VCaP (cell line): ENCODE results near the gene STX18.

Experiments used
- H3K27ac ChIP-seq: fragments of 450-650 bp; 2 replicates; pipeline ENCODE4 v1.5.1; 2017
- TF ChIP-seq, protein P1 (sequence below): fragments of 450-650 bp; conservative IDR thresholded peaks from 2 replicates; pipeline ENCODE4 v1.5.1; 2017; ENCODE audit warnings: mild to moderate bottlenecking, moderate library complexity

The STX18 gene

GRCh38 chr4:4446434-4446833, 95.4 kb downstream of the STX18 start:
- no peak overlapping the region for H3K27ac ChIP-seq
- TF ChIP-seq, protein P1, sequence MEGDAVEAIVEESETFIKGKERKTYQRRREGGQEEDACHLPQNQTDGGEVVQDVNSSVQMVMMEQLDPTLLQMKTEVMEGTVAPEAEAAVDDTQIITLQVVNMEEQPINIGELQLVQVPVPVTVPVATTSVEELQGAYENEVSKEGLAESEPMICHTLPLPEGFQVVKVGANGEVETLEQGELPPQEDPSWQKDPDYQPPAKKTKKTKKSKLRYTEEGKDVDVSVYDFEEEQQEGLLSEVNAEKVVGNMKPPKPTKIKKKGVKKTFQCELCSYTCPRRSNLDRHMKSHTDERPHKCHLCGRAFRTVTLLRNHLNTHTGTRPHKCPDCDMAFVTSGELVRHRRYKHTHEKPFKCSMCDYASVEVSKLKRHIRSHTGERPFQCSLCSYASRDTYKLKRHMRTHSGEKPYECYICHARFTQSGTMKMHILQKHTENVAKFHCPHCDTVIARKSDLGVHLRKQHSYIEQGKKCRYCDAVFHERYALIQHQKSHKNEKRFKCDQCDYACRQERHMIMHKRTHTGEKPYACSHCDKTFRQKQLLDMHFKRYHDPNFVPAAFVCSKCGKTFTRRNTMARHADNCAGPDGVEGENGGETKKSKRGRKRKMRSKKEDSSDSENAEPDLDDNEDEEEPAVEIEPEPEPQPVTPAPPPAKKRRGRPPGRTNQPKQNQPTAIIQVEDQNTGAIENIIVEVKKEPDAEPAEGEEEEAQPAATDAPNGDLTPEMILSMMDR = no peak

GRCh38 chr4:4443821-4444220, 98.0 kb downstream of the STX18 start:
- no peak overlapping the region for H3K27ac ChIP-seq
- TF ChIP-seq, protein P1 = no peak

GRCh38 chr4:4440333-4441061, 101.4 kb downstream of the STX18 start:
- TF ChIP-seq, protein P1 = no peak
- no peak overlapping the region for H3K27ac ChIP-seq

DNA sequence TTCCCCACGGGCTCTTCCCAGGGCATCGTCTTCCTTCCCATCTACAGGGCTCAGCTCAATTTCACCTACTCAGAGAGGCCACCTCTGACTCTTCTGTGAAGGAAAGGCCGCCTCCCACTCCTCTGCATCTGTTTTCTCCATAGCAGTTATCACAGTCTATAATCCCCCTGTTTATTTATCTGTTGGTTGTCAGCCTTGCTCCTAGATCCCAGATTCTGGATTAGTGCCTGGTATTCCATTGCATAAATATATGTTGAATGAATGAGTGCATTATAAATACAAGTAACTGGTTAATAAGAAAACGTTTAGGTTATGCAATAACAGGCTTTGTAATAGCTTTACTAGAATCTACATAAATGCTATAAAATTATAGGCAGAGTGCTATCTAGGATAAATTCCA, 102.1 kb downstream of the STX18 start:
- TF ChIP-seq, protein P1 = no peak

GRCh38 chr4:4438891-4439290, 103.0 kb downstream of the STX18 start:
- TF ChIP-seq, protein P1 = no peak
- H3K27ac ChIP-seq = no peak overlapping the region

More for the DNA sequence above, 102.1 kb downstream of the STX18 start:
- H3K27ac ChIP-seq = no peak overlapping the region

DNA sequence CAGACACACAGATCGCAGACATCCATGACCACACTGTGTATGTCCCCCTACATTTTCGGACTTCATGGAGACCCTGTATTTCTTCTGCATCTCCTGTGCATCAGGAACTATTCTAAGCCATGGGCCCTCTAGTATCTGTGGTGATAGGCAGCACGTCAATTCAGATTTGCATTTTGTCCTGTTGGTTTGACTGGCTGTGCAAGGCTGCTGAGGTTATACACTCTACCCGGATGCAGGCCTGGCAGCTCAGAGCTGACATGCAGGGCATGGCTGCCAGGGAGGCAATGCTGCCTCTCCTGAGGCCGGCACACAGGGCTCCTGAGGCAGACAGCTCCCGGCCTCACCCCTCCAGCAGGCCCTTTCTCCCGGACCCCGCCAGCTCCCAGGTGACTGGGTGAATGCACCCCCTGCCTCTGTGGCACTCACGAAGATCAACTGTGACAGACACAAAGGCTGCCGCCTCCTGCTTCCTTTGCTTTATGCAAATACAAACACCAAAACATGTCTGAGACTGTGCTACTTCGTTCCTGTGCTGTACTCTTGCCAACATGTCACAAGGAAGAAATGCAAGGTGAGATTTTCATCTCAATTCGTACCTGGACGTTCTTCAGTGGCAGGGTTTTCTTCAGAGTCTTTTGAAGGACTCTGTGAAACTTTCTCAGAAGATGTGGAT, 103.9 kb downstream of the STX18 start:
- TF ChIP-seq, protein P1 = no peak
- H3K27ac ChIP-seq = no peak overlapping the region

- TF ChIP-seq, protein P1 = no peak
Observed at GRCh38 chr4:4436244-4436823, 105.5 kb downstream of the STX18 start.

More at GRCh38 chr4:4436244-4436823, 105.5 kb downstream of the STX18 start:
- no peak overlapping the region for H3K27ac ChIP-seq
